ENCODE results near the gene PLIN3.
"Not testable (repeated sequence)": the region's sequence is repeated elsewhere in the genome, so short reads cannot be mapped to it uniquely, and the experiment has no call there.

- TF ChIP-seq SUZ12 (IDR thresholded peaks at IDR 0.05; ENCODE audit: extremely low read depth, insufficient read depth, insufficient read length); YY1 (IDR thresholded peaks at IDR 0.05; ENCODE audit: insufficient read depth, insufficient read length): not testable (repeated sequence)
Observed at GRCh38 chr19:4845975-4846374, 21.5 kb downstream of the PLIN3 start.

All from NT2/D1 (cell line).